Stimulated activated CD4-positive, alpha-beta T cell treated with anti-CD3 and anti-CD28 coated beads, Interleukin-4, amount 100 ng/mL, for 1 hour (primary cell): Measurements from ENCODE around the gene TUBGCP6.

Source experiments
- DNase-seq: peaks from one replicate; pipeline ENCODE4 v3.0.0-alpha.2; 2020

Gene TUBGCP6

DNA sequence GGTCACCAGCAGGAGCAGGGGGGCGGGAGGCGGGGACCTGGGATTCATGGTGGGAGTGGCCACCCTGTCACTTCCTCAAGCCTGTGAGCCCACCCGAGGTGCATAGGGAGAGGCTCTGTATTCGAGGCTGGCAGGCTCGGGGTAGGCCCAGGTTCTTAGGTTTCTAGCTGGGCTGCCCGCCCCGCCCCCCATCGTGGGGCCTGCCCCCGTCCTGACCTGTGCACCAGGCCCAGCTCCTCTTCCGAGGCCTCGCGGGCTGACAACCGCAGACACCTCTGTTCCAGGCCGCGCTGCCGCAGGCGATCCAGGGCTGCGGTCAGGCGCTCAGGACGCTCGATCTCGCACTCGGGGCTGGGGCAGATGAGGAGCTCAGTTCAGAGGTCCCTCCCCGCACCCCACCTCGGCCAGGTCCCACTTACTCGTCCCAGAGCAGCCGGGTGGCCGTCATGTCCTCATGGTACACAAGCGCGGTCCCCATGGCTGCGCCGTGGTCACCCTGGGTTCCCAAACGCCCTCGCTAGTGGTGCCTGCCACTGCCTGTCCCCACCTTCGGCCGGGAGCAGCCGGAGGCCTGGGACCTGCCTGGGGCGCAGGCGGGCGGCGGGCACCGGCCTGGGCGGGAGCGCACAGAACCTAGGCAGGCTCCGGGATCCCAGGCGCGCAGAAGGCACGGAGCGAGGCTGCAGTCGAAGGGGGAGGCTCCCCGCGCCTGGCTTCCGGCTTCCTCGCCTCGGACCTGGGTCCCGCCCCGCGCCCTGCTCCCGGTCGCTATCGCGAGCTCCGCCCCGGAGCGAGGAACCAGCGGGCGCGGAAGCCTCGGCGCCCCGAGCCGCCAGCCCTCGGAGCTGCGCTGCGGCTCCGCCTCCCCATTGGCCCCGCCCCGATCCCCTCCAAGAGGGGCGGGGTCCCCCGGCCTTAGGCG is 6.0 kb upstream of the TUBGCP6 start, which contains the start of gene HDAC10:
Gene HDAC10 (minus strand): TSS at position 711 of the 922 bp plus-strand sequence. CDS start 233 bp downstream, at position 478.
- peak; percentile 81 for DNase-seq

DNA sequence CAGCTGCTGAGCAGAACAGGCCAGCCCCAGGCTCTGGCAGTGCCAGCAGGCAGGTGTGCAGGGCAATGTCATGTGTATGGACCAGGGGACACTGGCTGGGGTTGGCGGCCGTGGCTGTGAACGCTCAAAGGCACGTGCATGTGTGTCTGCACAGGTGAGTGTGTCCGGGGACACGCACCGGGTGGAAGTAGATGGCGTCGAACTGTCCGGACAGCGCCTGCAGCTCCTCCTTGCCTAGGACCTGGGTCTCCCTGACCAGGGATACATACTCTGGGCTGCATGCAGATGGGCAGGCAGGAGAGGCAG is 5.4 kb upstream of the TUBGCP6 start:
- DNase-seq = no peak

DNA sequence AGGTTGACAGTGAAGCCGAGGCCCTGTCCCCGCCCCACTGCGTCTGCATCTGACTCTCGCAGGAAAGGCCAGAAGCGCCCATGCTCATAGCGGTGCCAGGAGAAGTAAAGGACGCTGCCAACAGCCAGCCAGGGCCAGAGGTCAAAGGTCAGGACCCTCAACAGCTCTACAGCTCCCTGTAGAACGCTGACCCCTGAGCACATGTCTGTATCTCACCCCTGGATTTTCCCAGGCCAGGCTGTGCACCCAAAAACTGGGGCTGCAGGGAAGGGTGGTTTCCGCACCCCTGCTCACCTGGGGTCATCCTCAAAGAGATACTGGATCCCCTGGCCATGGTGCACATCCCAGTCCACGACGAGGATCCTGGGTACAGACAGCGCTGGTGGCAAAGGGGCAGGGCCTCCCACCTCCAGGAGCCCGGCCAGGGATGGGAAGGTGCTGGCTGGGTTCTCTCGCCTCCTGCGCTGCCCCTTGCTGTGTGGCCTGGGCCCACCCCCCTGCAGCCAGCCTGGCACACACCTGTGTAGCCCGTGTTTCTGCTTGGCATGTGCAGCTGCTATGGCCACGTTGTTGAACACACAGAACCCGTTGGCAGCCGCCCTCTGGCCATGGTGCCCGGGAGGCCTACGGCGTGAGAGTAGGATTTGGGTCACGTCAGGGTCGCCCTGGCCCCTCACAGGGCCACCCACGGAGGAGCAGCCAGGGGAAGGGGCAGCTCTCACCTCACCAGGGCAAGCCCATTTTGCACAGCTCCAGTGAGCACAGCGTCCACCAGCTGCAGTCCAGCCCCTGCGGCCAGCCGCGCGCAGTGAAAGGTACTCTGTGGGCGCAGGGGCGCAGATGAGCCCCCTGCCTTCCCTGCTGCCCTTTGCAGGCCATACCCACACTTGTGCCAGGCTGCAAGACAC is 4.8 kb upstream of the TUBGCP6 start:
- no peak for DNase-seq

GRCh38 chr22:50248196-50249081 is 3.6 kb upstream of the TUBGCP6 start:
- DNase-seq = no peak

GRCh38 chr22:50247748-50248147 is 2.9 kb upstream of the TUBGCP6 start:
- no peak for DNase-seq

DNA sequence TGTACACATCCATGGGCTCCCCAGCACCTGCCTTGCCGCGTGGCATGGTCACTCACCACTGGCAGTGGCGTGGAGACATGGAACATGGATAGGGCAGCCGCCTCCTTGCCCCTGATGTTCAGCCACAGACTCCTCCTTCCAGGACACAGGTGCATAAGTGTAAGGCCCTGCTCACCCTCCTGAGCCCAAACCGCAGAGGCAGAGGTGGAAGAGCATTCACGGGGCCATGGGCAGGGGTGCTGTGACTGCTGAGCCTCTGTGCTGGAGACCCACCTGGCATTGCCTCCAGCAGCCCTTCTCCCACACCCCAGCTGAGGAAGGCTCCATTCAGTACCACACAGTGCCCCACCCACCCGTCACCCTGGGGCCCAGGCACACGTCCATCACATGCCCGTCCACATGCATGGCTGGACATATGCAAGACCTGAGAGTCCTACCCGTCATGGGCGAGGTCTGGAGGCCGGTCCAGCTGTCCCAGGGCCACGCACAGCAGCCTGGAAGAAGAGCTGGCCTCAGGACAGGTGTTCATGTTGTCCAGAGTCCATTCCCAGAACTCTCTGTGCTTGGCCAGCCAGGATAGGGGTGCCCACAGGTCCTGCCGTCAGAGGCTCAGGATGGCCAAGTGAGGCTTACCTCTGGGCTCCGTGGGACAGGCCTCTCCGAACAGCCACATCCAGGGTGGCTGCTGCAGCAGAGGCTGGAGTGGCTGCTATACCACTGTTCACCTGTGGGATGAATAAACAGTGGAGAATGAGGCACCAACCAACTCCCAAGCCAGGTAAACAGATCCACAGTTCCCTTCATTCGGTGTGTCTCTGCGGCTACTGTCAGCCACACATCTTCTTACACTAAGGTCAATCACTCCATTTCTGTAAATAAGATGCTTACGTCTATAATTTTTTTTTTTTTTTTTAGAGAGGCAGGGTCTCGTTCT is 1.7 kb upstream of the TUBGCP6 start:
- DNase-seq = no peak

DNA sequence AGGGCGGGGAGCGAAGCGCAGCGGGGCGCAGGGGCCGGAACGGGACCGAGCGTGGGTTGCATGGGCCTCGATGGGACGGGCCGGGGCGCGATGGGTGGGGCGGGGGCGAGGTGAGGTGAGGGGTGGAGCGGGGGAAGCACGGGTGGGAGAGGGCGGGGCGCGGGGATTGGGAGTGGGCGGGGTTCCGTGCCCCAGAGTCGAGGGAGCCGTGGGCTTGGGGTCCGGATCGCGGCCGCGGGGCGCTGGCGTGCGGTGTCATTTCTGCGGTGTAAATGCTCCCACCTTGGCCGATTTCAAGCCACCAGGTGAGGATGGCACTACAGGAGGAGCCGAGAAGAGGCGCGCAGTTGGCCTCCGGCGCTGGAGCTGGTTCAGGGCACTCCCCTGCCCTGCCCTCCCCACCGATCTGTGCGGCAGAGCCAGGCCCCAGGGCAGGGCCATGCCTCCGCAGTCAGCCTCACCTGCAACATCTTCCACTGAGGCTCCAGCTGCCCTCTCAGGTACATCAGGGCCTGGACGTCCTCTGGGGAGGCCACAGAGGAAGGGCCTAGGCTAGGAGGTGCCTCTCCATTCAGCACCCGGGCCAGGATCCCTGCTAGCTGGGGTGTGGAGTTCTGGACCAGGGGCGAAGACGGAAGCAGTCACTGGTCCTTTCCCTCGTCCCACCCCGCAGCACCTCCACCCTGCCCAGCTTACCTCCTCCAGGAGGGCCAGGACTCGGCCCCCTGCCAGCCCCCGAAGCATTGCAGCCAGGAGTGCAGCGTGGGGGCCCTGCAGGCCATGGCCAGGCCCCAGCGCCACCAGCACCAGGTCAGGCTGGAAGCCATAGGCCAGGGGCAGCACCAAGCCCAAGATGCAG is 620 bp upstream of the TUBGCP6 start:
- no peak for DNase-seq

- DNase-seq = no peak
These were observed 971 bp downstream of the TUBGCP6 start for GRCh38 chr22:50243685-50244419.

DNA sequence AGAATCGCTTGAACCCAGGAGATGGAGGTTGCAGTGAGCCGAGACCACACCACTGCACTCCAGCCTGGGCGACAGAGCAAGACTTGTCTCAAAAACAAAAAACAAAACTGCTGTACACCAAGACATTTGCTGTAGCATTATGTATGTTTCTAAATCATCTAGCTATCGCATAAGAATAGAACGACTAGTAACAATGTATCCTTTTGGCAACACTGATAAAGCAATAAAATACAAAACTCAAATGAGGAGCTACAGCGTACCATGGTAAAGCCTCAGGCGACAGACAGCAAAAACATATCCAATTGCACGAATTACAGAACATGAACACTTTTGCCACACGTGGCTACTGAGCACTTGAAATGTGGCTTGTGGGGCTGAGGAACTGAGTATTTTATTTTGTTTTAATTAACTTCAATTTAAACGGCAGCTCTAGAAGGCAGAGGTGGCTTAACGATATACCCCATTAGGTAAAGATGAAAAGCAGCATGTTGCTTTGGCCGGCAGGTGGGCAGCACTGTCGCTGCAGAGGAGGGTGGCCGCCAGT is 2.3 kb downstream of the TUBGCP6 start:
- DNase-seq = no peak

- no peak for DNase-seq
These were observed 6.1 kb downstream of the TUBGCP6 start for GRCh38 chr22:50238755-50239154.

DNA sequence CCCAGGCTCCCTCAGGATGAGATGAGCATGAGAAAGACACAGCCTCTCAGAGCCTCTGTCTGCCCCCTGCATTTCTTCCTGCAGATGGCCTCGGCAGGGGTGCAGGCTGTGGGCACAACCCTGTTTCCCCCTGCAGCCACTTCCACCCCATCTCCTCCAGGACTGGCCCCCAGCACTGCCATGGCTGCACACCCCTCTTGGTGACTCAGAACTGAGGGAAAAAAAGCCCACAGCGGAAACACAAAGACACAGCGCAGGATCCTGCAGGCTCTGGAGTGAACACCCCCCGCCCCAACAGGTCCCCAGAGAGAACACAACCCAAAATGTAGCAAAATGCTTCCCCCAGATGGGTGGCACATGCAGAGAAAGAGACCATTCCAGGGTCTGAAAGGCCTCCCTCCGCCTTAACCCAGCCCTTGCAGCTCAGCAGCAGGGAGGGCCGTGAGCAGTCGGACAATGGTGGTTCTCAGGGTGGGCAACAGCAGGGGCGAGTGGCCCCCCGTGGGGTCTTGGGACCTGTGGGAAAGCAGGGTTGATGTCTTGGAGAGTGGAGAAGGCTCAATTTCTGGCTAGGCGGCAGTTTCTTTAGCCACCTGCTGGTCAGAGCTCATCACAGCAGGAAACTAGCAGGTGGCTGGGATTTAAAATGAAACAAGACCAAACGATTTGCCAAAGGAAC is 8.0 kb downstream of the TUBGCP6 start:
- no peak for DNase-seq

GRCh38 chr22:50233223-50233622 is 11.6 kb downstream of the TUBGCP6 start:
- DNase-seq = no peak

- DNase-seq = no peak
These were observed 12.2 kb downstream of the TUBGCP6 start for GRCh38 chr22:50232481-50233151.

- no peak for DNase-seq
These were observed 15.5 kb downstream of the TUBGCP6 start for GRCh38 chr22:50229370-50229769.

DNA sequence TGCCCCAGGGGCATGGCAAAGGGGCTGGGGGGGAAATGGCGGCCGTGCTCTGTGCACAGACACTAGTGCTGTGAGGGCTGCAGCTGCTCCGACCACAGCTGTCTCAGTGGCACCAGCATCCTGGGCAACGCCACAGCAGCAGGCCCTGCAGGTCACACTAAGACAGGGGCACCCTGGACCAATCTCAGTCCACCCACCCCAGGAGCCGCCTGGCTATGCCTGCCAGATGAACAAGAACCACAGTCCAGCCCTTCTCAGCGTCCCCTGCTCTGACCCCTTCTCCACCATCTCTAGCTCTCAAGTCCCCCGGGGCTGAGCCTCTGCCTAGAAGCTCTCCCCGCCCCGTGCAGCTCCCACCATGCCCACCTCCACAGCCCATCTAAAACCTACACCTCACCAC is 16.5 kb downstream of the TUBGCP6 start:
- DNase-seq = no peak

GRCh38 chr22:50227579-50228215 is 17.1 kb downstream of the TUBGCP6 start:
- no peak for DNase-seq

DNA sequence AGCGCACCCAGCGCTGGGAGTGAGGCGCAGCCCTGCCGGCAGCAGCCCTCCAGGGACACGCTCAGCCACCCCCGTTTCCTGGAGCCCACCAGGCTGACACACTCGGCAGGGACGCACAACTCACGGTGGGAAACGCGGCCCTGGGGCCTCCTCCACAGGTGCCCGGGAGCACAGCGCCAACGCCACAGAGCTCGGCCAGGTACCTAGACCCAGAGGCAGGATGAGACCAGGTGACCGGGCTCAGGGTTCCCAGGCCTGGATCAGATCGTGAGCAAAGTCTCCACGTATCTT is 18.0 kb downstream of the TUBGCP6 start:
- DNase-seq = no peak
